NCI-H2171 (cell line): ENCODE data around the gene PWWP2B.

ENCODE experiments used
- DNase-seq: peaks from one replicate; lab custom pipeline; 2025; lab: John Stamatoyannopoulos, UW

PWWP2B gene

DNA sequence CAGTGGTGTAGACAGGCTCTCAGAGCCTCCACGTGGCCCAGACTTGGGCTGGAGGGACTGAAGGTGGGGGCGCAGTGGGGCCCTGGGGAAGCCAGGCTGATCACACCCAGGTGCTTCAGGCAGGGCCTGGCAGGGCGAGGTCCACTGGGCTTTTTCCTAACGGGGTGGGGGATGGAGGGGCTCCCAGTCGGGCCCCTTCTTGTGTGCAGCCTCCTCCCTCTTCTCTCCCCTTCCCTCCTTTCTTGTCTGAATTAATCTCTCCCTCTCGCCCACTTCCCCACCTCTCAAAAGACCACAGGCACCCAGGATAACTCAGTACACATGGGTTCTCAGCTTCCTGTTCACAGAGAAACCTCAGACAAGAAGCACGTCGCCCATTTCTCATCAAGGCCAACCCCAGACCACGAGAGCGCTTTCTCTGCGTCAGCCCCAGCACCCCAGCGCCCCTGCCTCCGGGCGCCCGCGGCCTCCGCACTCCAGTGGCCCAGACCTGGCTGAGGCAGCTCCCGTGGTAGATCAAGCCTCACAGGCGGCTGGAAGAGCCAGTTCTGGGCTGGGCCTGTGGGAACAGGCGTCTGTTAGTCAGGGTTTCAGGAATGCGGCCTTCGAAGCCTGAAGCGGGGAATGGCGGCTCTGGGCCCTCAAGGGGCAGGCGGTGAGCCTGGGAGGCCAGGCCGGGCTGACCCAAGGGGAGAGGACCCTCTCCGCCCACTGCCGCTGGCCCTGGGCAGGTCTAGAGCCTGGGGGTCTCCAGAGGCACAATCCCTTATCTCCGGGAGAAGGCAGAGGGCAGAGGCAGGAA, 50.6 kb downstream of the PWWP2B start:
- DNase-seq, result no peak

DNA sequence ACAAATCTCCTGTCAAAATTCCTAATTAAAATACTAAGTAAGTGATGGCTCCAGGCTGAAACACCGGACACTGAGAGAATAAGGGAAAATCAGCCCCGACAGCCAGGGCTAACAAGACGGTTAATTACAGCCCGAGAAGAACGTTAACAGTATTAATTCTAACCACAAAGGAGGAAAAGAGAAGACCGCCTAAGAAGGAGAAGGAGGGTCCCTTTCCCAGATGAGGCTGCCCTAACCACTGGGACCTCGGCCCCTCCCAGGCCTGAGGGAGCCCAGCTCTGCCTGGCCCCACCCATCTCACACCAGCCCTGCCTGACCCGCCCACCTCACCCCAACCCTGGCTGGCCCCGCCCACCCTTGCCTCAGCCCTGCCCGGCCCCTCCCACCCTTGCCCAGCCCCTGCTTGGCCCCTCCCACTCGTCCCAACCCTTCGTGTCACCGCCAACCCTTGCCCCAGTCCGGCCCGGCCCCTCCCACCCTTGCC, 51.3 kb downstream of the PWWP2B start:
- no peak for DNase-seq

DNA sequence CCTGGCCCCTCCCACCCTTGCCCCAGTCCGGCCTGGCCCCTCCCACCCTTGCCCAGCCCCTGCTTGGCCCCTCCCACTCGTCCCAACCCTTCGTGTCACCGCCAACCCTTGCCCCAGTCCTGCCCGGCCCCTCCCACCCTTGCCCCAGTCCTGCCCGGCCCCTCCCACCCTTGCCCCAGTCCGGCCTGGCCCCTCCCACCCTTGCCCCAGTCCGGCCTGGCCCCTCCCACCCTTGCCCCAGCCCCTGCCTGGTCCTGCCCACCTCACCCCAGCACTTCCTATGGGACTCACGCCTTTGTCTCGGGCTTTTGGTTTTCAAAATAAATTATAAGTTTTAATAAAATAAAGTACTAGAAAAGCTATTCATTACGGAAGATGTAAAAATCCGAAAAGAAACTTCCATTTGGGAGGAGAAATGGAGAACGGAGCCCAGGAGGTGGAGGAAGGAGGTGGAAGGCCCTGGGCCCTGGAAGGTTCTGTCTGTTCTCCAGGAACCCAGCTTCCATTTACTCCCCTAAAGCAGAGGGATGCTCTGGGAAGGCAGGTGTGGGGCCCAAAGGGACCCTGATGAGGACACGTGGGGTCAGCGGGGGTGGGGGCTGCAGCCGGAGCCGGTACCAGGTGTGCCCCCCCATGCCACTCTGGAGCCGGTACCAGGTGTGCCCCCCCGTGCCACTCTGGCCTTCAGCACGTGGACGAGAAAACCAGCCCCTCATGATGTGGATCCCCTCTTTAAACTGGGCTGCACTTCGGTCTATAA, 52.2 kb downstream of the PWWP2B start:
- DNase-seq, result no peak

DNA sequence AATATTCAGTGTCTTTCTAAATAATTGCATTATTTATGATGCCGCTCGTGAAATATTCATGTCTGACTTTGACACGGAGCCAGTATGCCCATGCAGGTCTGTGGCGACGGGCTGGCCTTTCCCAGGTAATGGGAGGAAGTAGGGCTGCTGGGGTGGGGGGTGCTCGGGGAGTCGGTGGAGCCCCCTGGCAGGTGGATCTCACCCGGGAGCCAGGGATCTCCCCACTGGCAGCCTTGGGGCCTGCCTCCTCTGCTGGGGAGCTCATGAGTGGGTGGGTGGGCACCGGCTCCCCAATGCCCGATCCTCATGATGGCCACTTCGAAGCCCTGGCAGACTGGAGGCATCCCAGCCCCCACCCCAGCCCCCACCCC, 52.8 kb downstream of the PWWP2B start:
- DNase-seq, result no peak

DNA sequence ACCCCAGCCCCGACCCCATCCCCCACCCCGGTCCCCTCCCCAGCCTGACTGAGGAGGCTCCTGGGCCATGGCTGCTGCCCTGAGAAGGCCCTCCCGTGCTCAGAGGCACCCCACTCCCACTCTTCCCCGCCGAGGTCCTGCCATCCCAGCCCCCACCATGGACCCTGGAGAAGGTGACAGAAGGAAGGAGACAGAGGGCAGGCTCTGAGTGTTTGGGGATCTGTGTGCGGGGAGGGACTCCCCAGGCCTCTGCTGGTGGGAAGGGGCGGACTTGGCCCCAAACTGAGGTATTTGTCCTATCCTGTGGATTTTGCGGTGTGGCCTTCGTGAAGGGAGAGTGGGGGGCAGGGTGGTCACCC, 53.4 kb downstream of the PWWP2B start:
- DNase-seq, result no peak

DNA sequence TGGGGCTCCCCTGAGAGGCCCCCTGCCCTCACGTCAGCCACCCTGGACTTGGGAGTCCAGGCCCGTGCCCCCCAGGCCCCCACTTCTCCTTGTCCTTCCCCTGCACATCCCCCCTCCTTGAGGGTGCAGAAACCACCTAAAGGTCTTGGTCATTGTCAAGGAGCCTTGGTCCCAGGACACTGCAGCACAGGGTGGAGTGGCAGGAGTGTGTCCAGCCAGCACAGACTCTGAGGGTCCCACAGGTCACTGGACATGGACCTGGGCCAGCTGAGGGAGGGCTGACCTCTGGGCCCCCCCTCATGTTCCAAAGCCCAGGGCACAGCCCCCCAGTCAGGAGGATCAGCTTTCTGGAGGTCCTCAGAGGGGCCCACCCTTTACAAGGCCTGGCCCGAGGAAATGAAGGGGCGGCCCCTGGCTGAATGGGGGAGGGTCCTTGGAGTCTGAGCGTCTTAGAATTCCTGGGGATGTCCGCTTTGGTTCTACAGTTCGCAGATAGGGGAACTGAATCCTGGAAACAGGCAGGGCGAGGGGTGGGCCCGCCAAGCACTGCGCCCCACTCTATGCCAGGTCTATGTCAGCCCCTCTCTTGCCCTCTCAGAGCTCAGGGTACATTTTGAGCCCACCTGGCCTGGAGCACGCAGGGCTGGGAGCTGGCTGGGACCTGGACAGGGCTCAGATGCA, 54.0 kb downstream of the PWWP2B start:
- DNase-seq, result no peak

DNA sequence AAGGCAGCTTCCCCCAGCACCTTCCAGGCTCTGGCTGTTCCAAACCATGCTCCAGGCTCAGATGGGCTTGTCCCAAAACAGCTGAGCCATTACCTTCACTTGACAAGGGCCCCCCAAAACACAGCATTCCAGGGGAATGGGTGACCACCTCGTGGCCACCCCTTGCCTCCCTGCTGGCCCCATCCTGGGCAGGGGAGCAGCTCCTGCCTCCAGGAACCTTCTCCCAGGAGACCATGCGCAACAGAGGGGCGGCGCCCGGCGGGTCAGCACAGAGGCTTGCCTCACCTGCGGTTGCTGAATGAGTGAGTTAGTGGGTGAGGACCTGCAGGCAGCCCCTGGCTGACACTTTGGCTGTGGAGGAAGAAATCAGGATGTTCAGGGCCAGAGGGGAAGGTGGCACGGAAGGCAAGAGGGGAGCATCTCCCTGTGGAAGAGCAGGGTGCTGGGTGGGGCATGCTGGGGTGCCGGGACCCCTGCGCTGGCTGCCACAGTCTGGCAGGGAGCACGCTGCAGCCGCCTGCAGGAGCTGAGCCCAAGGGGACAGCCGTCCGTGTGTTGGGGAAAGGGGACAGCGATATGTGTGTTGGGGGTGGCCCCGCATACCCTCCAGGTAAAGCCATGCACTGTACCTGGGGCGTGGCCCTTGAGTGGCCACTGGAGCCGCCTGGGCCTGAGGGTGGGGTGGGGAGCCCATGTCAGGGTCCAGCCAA, 54.7 kb downstream of the PWWP2B start:
- DNase-seq, result no peak

DNA sequence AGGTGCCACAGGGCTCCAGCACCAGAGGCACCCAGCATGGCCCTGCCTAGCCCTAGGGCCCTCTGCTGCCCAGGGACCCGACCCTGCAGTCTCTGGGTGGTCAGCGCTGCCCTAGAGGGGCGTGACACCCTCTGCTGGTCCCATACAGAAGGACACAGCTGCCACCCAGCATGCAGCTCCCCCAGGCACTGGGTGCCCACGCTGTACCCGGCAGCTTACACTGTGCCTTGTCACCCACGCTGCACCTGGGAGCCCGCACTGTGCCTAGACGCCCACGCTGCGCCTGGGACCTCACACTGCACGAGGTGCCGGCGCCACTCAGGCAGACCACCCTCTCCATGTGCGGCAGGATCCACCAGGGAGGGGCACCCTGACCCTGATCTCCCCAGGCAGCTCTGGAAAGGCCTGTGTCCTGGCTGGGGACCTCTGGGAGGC, 55.2 kb downstream of the PWWP2B start:
- DNase-seq, result no peak

DNA sequence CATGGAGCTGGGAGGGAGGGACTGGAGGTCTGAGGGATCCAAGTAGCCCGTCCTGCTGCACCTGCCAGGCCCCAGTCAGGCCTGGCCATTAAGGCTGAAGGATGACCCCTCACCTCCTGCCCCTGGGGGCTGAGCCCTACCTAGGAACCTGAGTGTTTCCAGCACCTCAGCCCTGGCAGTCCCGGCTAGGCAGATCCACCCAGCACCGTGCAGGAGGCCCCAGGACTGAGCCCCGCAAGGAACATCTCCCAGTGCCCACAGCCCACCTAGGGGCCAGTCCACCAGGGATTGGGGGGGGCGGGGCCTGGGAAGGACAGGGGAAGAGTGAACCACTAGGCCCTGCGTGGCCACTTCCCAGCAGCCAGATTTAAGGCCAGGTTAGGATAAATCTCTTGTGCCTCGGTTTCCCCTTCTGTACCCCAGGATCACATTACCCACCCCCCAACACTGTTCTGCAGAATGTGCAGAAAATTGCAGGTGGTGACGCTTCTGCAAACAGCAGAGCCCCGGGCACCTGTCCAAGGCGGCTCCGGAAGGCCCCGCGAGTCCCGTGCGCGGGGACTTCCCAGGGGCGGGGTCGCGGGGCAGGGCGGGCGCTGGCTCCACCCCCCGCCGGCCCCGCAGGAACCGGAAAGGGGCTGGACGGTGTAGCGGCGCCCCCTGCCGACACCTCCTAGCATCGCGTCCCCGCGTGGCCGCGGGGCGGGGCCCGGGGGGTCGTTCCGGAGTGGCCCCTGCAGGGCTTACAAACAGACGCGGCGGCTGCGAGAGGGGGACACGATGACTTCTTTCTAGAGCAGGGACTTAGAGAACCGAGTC, 55.9 kb downstream of the PWWP2B start:
- DNase-seq, result peak; percentile 62

DNA sequence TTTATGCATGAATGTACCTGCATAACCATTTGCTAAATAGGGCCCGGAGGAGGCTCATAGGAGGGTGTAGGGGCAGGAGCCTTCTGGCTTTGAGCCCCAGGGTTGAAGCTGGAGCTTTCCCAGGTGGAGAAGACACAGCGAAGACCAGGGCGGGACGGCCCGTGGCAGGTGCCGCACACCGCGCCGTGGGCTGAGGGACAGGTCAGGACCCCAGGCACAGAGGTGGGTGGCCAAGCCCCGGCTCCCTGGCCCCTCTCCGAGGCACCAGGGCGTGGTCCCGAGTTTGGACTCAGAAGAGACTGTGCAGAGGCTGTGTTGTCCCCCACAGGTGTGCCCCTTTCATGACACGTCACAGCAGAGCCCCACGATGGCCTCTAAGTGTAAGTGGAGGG, 56.5 kb downstream of the PWWP2B start:
- no peak for DNase-seq

DNA sequence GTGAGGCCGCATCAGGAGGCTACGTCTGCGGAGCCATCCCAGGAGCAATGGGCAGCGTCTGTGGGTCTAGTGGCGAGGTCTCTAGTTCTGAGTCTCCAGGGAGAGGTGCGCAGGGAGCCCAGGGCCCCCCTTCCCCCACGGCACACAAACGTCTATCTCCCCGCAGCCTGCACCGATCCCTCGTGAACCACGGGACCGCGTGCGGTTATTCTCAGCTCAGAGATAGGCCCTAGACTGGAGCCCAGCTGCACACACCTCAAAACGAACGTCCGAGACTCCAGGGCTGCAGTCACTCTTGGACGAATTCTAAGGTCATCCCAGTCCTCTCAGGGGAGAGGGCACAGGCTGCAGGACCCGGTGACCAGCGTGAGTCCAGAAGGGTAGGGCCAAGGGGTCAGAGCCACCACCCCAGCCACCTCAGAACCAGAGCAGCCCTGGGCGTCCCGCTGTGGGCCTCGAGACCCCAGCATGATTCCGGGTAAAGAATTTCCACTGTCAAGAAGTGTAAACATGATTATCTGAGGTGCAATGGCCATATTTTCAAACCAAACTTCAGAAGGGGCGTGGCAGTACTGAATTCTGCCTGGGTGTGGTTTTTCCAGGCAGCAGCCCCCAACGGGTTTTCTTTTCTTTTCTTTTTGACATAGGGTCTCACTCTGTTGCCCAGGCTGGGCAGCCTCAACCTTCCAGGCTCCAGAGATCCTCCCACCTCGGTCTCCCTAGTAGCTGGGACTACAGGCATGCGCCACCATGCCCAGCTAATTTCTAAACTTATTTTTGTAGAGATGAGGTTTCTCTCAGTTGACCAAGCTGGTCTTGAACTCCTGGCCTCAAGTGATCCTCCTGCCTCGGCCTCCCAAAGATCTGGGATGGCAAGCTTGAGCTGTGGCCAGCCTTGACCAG, 57.5 kb downstream of the PWWP2B start:
- DNase-seq, result no peak

DNA sequence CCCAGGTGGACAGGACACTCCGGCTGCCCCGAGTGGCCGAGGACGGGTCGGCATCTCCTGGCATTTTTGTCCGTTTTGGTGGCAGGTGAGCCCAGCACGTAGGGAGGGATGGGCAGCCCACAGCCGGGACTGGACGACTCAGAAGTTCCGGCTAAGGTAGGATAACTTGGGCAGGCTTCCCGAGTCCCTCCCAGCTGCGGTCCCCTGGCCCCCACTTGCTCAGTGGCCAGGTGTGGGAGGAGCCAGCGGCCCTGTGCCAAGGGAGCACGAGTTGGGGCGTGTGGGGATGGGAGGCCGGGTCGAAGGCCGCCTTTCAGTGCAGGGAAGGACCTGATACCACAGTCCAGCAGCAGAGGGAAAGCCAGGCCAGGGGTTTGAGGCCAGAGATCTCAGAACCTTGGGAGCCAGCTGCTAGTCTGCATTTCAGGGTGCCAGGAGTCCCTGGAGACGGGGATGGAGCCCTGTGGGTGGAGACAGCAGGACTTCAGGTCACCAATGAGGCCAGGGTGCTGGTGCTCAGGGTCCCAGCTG, 58.5 kb downstream of the PWWP2B start:
- no peak for DNase-seq

DNA sequence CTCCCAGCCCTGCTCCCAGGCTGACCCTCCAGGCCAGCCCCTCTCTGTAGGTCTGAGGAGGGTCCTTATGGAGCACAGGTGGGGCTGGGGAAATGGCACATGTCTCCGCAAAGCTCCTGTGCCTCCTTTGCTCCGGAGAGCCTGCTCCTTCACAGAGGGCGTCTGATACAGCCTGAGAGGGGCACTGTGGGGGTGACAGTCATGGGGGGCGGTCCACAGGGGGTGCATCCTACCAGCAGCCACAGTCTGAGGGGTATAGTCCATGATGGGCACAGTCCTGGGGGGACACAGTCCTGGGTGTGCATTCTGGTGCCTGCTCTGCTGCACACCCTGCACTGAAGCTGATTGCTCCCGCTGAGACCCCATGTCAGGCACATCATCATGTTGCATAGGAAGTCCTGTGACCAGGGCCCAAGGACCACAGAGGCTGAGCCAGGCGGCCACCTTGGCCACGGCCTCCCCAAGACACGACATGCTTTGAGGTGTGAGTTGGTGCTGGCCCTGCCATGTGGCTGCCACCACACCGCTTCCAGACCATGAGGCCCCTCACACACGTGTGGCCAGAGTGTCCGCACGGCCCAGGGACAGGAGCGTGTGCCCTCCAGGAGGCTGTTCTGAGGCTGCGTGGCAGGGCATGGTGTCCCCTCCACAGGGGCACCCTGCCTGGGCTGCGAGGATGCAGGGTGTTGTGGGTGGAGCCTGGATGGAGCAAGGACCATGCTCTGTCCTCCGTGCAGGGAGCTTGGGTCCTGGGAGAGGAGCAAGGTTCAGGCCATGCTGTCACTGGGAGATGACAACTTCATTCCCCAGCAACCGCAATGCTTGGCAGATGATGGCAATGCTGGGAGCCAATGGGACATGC, 59.2 kb downstream of the PWWP2B start:
- DNase-seq, result no peak

DNA sequence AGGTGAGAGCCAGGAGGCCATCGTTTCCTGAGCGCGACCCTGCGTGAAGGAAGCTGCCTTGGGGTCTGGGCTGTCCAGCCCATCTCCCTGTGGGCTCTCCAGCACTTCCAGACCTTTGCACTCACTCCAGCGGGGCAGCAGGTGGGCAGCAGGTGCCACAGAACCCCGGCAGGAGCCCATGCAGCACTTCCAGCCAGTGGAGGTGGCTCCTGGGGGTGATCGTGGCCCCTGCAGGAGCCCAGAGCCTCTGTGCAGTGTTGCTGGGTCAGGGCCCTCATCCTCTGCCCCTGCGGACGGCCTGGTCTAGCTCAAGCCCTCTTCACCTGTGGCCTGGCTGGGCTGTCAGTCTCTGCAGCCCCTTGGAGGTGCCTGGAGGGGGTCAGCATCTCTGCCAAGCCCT, 59.9 kb downstream of the PWWP2B start:
- DNase-seq, result no peak

DNA sequence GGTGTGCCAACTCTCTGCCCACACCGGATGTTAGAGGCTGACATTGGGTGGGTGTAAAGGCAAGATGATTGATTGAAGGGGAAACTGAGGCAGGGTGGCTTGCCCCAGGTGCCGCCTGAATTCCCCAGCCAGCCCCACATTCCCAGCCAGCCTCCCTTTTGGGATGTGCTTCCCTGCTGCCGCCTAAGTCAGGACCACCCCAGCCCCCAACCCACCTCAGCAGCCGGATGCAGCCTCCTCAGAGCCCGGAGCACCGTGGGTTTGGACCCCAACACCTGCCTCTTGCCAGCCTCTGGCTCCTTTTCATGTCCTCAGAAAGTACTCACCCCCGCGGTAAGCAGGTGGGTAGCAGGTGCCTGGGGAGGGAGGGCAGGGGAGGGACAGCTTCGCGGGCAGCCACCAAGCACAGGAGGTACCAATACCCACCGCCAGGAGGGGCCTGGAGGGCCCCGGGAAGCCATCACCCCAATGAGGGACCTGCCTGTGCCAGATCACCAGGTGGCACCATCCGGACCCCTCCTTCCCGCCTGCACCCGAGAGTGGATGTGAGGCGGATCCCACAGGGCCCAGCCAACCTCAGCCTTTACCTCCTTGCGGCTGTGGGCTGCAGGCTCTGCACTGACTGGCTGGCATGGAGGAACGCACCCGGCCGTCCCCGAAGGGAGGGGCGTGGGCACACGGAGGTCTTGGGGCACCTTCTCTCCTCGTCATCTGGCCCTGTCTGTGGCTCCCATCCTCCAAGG, 60.5 kb downstream of the PWWP2B start:
- peak; percentile 39 for DNase-seq

DNA sequence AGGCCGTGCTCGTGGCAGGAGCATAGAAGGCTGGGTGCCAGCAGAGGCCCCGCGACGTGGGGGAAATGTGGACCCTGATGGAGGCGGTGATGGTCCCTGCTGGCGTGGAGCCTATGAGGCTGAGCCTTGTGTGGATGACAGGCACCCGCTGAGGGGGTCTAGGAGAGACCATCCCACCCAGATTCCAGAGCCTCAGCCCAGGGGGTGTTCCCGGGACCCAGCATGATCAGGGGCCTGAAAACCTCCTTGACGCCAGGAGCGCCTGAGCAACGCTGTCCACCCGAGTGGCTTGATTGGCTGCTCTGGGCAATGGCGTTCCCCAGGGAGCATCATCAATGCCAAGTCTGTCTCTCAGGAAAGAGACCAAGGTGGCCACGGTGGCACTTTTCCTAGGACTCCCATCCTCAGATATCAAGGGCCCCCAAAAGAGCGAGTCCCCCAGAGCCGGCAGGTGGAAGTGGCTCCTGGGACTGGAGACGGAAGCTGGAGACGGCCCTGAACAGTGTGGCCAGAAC, 61.1 kb downstream of the PWWP2B start:
- DNase-seq, result no peak

DNA sequence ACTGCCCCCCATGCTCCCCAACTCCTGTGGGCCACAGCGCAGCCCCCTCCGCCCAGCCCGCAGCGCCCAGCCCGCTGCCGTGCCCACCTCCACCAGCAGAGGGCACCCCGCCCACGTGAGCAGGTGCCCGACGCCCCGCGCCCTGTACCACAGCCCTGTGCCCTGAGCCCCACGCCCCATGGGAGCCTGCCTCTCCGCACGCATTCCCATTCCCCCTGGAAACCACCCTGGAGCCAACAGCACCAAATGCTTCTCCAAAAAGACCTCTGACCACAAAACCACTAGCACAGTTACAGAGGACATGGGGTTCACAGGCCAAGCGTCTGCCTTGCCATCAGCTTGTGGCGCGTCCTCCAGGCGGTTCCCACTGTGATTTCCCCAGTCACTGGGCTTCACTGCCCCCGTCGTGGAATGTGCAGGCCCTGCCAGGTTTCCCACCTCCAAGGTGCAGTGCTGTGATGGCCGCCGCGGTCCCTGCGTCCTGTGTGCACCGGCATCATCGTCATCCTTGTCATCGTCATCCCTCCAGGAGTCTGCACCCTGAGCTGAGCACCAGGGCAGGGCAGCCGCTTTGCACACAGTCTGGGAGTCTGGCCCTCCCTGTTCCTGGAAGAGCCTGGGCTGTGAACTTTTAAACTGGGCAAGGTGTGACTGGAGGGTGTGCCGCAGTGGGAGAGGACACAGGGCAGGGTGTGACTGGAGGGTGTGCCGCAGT, 61.7 kb downstream of the PWWP2B start:
- DNase-seq, result no peak
